ENCODE results near the gene ASAP2.

Gene ASAP2

DNA sequence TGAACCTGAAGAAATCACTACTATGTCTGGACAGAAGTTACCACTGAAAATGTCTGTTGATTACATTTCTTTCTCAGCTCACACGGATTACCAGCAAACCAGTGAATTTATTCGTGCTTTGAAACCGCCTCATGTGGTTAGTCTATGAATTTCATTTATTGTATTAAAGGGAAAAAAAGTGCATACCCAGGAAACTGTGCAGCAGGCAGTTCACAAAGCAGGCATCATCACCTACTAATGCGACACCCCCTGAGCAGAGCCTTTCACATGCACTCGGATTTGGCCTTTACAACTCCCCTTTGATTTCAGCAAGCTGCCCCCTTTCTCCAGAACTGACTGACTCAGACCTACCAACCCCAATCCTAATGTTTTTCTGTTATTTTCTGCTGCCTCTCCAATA lies 236.9 kb downstream of the ASAP2 start:
- TF ChIP-seq, protein P1, sequence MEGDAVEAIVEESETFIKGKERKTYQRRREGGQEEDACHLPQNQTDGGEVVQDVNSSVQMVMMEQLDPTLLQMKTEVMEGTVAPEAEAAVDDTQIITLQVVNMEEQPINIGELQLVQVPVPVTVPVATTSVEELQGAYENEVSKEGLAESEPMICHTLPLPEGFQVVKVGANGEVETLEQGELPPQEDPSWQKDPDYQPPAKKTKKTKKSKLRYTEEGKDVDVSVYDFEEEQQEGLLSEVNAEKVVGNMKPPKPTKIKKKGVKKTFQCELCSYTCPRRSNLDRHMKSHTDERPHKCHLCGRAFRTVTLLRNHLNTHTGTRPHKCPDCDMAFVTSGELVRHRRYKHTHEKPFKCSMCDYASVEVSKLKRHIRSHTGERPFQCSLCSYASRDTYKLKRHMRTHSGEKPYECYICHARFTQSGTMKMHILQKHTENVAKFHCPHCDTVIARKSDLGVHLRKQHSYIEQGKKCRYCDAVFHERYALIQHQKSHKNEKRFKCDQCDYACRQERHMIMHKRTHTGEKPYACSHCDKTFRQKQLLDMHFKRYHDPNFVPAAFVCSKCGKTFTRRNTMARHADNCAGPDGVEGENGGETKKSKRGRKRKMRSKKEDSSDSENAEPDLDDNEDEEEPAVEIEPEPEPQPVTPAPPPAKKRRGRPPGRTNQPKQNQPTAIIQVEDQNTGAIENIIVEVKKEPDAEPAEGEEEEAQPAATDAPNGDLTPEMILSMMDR (IDR thresholded peaks at IDR 0.05; ENCODE audit: low read depth, low read length): no peak
- H3K4me3 ChIP-seq (ENCODE audit: low read depth, low read length): no peak overlapping the region

DNA sequence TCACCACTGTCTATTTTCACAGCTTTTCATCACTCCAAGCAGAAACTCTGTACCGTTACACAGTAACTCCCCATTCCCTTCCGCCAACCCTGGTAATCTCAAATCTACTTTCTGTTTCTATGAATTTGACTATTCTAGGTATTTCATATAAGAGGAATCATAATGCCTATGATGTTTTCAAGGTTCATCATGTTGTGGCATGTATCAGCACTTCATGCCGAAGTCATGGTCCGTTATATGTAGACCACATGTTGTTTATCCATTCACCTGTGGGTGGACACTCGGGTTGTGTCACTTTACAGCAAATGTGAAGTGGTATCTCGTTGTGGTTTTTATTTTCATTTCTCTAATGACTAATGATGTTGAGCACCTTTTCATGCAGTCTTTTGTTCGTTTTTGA lies 238.5 kb downstream of the ASAP2 start:
- no peak overlapping the region for H3K4me3 ChIP-seq (ENCODE audit: low read depth, low read length)
- TF ChIP-seq, protein P1 (IDR thresholded peaks at IDR 0.05; ENCODE audit: low read depth, low read length): no peak

DNA sequence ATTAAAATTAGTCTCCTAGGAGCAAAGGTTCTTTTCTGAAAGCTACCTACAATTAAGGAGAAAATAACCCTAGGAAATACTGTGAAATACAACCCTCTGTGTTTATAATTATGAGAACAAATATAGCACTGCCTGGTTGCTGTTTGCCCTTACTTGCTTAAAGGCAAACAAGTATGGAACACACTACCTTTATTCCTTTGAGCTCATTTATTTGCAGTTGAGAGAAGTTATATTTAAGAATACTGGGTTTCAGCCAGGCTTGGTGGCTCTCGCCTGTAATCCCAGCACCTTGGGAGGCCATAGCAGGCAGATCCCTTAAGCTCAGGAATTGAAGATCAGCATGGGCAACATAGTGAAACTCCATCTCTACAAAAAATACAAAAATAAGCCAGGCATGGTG lies 244.6 kb downstream of the ASAP2 start:
- TF ChIP-seq, protein P1 (IDR thresholded peaks at IDR 0.05; ENCODE audit: low read depth, low read length): no peak
- no peak overlapping the region for H3K4me3 ChIP-seq (ENCODE audit: low read depth, low read length)

Measured in WI38 (cell line).